ENCODE results near the gene ISY1. TPM values are rescaled to one million over a fixed set of nuclear protein-coding genes. Genes with fewer than 3 reads are reported as not detected.
"Not testable (repeated sequence)": the region's sequence is repeated elsewhere in the genome, so short reads cannot be mapped to it uniquely, and the experiment has no call there.

The ISY1 gene
- total and polyA plus RNA-seq, 12 donors, result 15.9 to 35.4 (median 29.5) TPM

DNA sequence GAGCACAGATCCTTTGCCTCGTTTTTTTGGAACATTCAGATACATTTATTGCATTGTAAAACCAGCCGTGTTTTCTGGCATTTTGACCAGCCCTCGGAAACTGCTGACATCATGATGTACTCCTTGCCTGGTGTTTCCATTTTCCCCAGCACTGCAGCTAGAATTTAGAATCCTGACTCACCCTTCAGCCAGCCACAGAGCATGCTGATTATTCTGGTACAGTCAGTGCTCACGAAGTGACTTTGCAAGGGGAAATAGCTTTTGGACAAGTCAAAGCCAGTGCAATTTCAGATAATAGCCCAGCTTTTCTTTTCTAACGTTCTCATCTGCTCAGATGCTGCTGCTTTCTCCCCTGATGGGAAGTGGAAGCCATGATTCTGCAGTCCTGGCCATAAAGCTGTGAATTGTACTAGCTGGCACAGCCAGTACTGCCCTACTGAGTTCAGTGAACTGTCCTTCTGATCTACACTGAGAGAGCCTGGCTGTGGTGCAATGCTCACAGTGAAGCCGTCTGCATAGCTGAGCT, 34.9 kb upstream of the ISY1 start:
- Histone ChIP-seq H3K4me1 (peaks cover 2 to 55% (median 37%) of the 10 kb centered on the region in 9 donors), H3K4me3 (peak overlapping the region in 2 of 10 donors; percentile 14), H3K9me3 (no peaks in the 10 kb centered on the region), H3K36me3 (peaks cover 0 to 4% (median 0%) of the 10 kb centered on the region in 9 donors), H3K27me3 (no peaks in the 10 kb centered on the region), H3K27ac (peak overlapping the region; percentile 76 to 94 (median 88))
- ATAC-seq (peak; percentile 86 to 99 (median 94)), DNase-seq (peak in 1 of 2 donors; percentile 74)
- 16 to 22% methylated on average over 6 of the region's 6 CpGs for WGBS, 2 donors
- TF ChIP-seq, protein P1, sequence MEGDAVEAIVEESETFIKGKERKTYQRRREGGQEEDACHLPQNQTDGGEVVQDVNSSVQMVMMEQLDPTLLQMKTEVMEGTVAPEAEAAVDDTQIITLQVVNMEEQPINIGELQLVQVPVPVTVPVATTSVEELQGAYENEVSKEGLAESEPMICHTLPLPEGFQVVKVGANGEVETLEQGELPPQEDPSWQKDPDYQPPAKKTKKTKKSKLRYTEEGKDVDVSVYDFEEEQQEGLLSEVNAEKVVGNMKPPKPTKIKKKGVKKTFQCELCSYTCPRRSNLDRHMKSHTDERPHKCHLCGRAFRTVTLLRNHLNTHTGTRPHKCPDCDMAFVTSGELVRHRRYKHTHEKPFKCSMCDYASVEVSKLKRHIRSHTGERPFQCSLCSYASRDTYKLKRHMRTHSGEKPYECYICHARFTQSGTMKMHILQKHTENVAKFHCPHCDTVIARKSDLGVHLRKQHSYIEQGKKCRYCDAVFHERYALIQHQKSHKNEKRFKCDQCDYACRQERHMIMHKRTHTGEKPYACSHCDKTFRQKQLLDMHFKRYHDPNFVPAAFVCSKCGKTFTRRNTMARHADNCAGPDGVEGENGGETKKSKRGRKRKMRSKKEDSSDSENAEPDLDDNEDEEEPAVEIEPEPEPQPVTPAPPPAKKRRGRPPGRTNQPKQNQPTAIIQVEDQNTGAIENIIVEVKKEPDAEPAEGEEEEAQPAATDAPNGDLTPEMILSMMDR (IDR thresholded peaks at IDR 0.05), result no peak
- intact Hi-C loops (cut with DNase I), result loop anchor here in 2 of 10 donors (1.0 to 2.0 kb wide), 2 partner anchors 29 to 30 kb away; no protein-coding TSS in a partner anchor

DNA sequence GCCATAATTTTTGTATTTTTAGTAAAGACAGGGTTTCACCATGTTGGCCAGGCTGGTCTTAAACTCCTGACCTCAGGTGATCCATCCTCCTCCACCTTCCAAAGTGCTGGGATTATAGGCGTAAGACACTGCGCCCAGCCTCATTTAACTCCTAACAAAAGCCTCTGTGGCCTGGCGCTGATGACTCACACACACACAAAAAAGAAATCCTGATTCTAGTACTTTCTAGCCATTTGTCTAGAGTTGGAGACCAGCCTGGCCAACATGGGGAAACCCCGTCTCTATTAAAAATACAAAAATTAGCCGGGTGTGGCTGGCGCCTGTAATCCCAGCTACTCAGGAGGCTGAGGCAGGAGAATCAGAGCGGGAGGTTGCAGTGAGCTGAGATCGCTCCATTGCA, 28.9 kb upstream of the ISY1 start:
- H3K9me3 ChIP-seq, result not testable (repeated sequence)

DNA sequence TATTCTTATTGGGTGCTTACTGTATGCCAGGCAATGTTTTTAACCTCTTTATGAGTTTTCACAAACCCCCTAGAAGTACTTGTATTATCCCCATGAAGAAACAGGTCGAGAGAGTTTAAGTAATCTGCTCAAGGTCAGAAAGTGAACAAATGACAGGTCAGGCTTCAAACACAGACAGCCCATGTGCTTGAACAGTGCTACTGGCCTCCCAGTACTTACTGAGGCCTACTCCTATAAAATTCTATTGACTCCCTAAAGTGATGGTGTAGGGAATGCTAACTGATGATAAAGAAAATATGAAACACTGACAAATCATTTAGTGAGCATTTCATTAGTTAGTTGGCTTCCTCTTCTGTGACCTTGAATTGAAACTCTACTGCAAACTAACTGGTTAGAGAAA, 27.0 kb upstream of the ISY1 start:
- ATAC-seq (no peak), DNase-seq (no peak)
- Histone ChIP-seq H3K4me3 (no peak overlapping the region), H3K27ac (peak overlapping the region in 8 of 10 donors; percentile 15 to 67 (median 58)), H3K9me3 (no peaks in the 10 kb centered on the region), H3K4me1 (peaks cover 0 to 42% (median 15%) of the 10 kb centered on the region in 9 donors), H3K27me3 (no peaks in the 10 kb centered on the region), H3K36me3 (no peaks in the 10 kb centered on the region)
- 47 to 64% methylated on average over 1 of the region's 1 CpG for WGBS, 2 donors
- TF ChIP-seq, protein P1 (IDR thresholded peaks at IDR 0.05), result no peak
- intact Hi-C loops (cut with DNase I), result loop anchor here in 1 of 10 donors (10.0 kb wide), 1 partner anchor 57 kb away; the partner anchor contains the start of gene COPG1

More for the DNA sequence above, 28.9 kb upstream of the ISY1 start:
- DNase-seq, H3K36me3 ChIP-seq, H3K27me3 ChIP-seq, H3K27ac ChIP-seq, ATAC-seq, H3K4me3 ChIP-seq: not testable (repeated sequence)
- whole genome bisulfite sequencing, 2 donors, result 97% methylated on average over 8 of the region's 8 CpGs
- peaks cover 0 to 38% (median 9%) of the 10 kb centered on the region in 9 donors for H3K4me1 ChIP-seq
- intact Hi-C loops (cut with DNase I), result loop anchor here in 1 of 10 donors (10.0 kb wide), 1 partner anchor 55 kb away; the partner anchor contains the start of gene COPG1

DNA sequence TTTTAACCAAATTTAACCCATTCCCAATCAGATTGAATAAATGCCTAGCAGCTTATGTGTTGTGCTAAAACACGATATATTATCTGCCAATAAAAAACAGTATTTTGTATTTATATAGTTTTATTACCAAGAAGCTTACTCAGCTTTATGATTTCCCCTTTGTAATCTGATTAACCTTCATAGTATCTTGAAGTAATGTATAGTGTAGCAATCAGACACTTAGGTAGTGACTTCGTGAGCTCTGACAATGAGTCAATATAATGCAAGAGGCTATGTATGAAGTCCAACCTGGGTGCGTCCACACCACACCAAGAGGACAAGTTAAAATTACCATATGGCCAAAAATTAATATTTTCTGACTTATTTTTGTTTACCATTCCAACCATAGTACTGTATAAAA, 24.9 kb upstream of the ISY1 start:
- ATAC-seq, result no peak
- TF ChIP-seq, protein P1 (IDR thresholded peaks at IDR 0.05), result no peak
- WGBS, 2 donors, result 87 to 92% methylated on average over 3 of the region's 3 CpGs
- intact Hi-C loops (cut with DNase I), result loop anchor here in 1 of 10 donors (10.0 kb wide), 1 partner anchor 59 kb away; the partner anchor contains the start of gene COPG1
- peak overlapping the region in 1 of 10 donors; percentile 95 for H3K4me3 ChIP-seq
- H3K36me3 ChIP-seq, result peaks cover 0 to 6% (median 0%) of the 10 kb centered on the region in 9 donors
- H3K4me1 ChIP-seq, result peaks cover 0 to 48% (median 32%) of the 10 kb centered on the region in 9 donors
- no peaks in the 10 kb centered on the region for H3K9me3 ChIP-seq
- DNase-seq, result no peak
- peak overlapping the region in 8 of 10 donors; percentile 5 to 100 (median 99) for H3K27ac ChIP-seq
- no peaks in the 10 kb centered on the region for H3K27me3 ChIP-seq

DNA sequence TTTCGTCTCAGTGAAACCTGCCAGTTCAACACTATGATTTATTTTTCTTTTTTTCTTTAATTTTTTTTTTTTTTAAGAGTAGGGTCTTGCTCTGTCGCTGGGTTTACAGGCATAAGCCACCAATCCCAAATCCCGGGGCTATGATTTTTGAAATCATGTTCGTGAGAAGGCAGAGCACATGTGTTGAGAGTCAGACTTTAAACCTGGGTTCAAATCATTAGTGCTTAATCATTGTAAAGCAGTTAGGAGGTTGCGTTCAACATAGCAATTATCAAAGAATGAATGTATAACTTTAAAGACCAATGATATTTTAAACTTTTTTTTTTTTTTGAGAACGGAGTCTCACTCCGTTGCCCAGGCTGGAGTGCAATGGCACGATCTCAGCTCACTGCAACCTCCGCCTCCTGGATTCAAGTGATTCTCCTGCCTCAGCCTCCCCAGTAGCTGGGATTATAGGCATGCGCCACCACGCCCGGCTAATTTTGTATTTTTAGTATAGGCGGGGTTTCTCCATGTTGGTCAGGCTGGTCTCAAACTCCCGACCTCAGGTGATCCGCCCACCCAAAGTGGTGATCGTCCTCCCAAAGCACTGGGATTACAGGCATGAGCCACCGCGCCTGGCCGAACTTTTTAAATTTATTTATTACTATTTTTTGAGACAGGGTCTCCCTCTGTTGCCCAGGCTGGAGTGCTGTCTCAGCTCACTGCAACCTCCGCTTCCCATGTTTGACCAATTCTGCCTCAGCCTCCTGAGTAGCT, 24.1 kb upstream of the ISY1 start:
- DNase-seq, ATAC-seq, H3K27me3 ChIP-seq, H3K9me3 ChIP-seq: not testable (repeated sequence)
- peaks cover 0 to 56% (median 41%) of the 10 kb centered on the region in 9 donors for H3K4me1 ChIP-seq
- 82 to 86% methylated on average over 20 of the region's 20 CpGs for WGBS, 2 donors
- peak overlapping the region; percentile 94 to 100 (median 99) for H3K27ac ChIP-seq
- peaks cover 0 to 14% (median 0%) of the 10 kb centered on the region in 9 donors for H3K36me3 ChIP-seq
- H3K4me3 ChIP-seq, result peak overlapping the region; percentile 75 to 97 (median 92)
- intact Hi-C loops (cut with DNase I), result loop anchor here in 7 of 10 donors (5.0 to 10.0 kb wide), 3 partner anchors 42 to 62 kb away; partner anchors contain the start of gene COPG1 (in 7 of the 7)

Data from heart right ventricle (tissue), 16 donors.